IMR-90 (cell line): Measurements from ENCODE around the gene PSME2. TPM values are rescaled to one million over a fixed set of nuclear protein-coding genes. Genes with fewer than 3 reads are reported as not detected.

Experiments
- ATAC-seq: fragments of 200-7000 bp; cut with Tn5 transposase; 2 replicates; pipeline ENCODE4 v1.9.1; 2020; ENCODE audit warnings: low read depth, mild to moderate bottlenecking, moderate library complexity
- BruUV-seq: library from RNA; stranded (reverse); fragments of 400-500 nt; replicated peaks from 2 replicates; lab custom pipeline; 2021; lab: Mats Ljungman, UMichigan
- CTCF ChIA-PET: fragments of 300-600 bp; formaldehyde crosslinking; extraction: SDS; loops from one replicate; lab custom pipeline; 2021; ENCODE audit warnings: antibody characterized with exemption; lab: Yijun Ruan, JAX
- POLR2A ChIA-PET: fragments of 300-600 bp; sonication (Branson Sonifier 250); formaldehyde crosslinking; loops from one replicate; lab custom pipeline; 2022; ENCODE audit warnings: antibody characterized with exemption; ENCODE audit not compliant: unreplicated experiment; lab: Charles Lee
- DNase-seq: peaks from one replicate; pipeline ENCODE4 v3.0.0; 2013
- H2AFZ ChIP-seq: replicated peaks from 2 replicates; pipeline ENCODE3; 2013; ENCODE audit warnings: low read length, mild to moderate bottlenecking; ENCODE audit not compliant: poor library complexity
- H2AK5ac ChIP-seq: 2 replicates; pipeline ENCODE4 v1.6.1; 2013; ENCODE audit warnings: low read depth, low read length, inconsistent platforms
- H2AK9ac ChIP-seq: replicated peaks from 2 replicates; pipeline ENCODE3; 2013; ENCODE audit warnings: mild to moderate bottlenecking, low read depth, low read length, moderate library complexity; ENCODE audit not compliant: poor library complexity
- H2BK120ac ChIP-seq: 2 replicates; pipeline ENCODE4 v1.6.1; 2013; ENCODE audit warnings: low read depth, low read length, inconsistent platforms
- H2BK15ac ChIP-seq: 3 replicates; pipeline ENCODE4 v1.6.1; 2013; ENCODE audit warnings: low read depth, low read length, inconsistent platforms
- H2BK20ac ChIP-seq: 2 replicates; pipeline ENCODE4 v1.6.1; 2013; ENCODE audit warnings: low read depth, mild to moderate bottlenecking, inconsistent platforms, low read length, moderate library complexity
- H2BK5ac ChIP-seq: 2 replicates; pipeline ENCODE4 v1.6.1; 2013; ENCODE audit warnings: mild to moderate bottlenecking, low read depth, low read length, inconsistent platforms; ENCODE audit not compliant: poor library complexity, severe bottlenecking
- H3K14ac ChIP-seq: replicated peaks from 2 replicates; pipeline ENCODE4 v1.6.1; 2013; ENCODE audit warnings: low read depth, low read length, inconsistent platforms
- H3K18ac ChIP-seq: 2 replicates; pipeline ENCODE4 v1.6.1; 2013; ENCODE audit warnings: low read depth, low read length, control low read depth
- H3K23ac ChIP-seq: 2 replicates; pipeline ENCODE4 v1.6.1; 2013; ENCODE audit warnings: low read depth, low read length, inconsistent platforms
- H3K27ac ChIP-seq: 2 replicates; pipeline ENCODE4 v1.5.1; 2013; ENCODE audit warnings: mild to moderate bottlenecking, control low read depth, low read length; ENCODE audit not compliant: insufficient read depth
- H3K27me3 ChIP-seq: 2 replicates; pipeline ENCODE4 v1.6.1; 2013; ENCODE audit warnings: low read length; ENCODE audit not compliant: control insufficient read depth, insufficient read depth
- H3K36me3 ChIP-seq: 2 replicates; pipeline ENCODE4 v1.6.1; 2013; ENCODE audit warnings: low read length, mixed read lengths; ENCODE audit not compliant: control insufficient read depth, insufficient read depth
- H3K4ac ChIP-seq: 2 replicates; pipeline ENCODE4 v1.6.1; 2013; ENCODE audit warnings: low read depth, low read length, inconsistent platforms
- H3K4me1 ChIP-seq: 2 replicates; pipeline ENCODE4 v1.6.1; 2013; ENCODE audit warnings: low read length, mixed read lengths; ENCODE audit not compliant: control insufficient read depth, insufficient read depth
- H3K4me2 ChIP-seq: 2 replicates; pipeline ENCODE4 v1.6.1; 2013; ENCODE audit warnings: low read depth, mild to moderate bottlenecking, control low read depth, low read length, moderate library complexity
- H3K4me3 ChIP-seq: 2 replicates; pipeline ENCODE4 v1.5.1; 2013; ENCODE audit warnings: low read depth, mild to moderate bottlenecking, control low read depth, low read length, moderate library complexity; ENCODE audit not compliant: insufficient read depth
- H3K56ac ChIP-seq: 2 replicates; pipeline ENCODE4 v1.6.1; 2013; ENCODE audit warnings: low read length, inconsistent platforms; ENCODE audit not compliant: insufficient read depth; ENCODE audit errors: extremely low read depth
- H3K79me1 ChIP-seq, 2 experiments: 2 replicates each; pipeline ENCODE4 v1.6.1; 2013; ENCODE audit warnings: low read length in 2 of 2, inconsistent platforms in 1 of 2, low read depth in 1 of 2
- H3K9ac ChIP-seq: 2 replicates; pipeline ENCODE4 v1.6.1; 2013; ENCODE audit warnings: low read depth, low read length, control low read depth
- H3K9me1 ChIP-seq: 2 replicates; pipeline ENCODE4 v1.6.1; 2013; ENCODE audit warnings: low read length, inconsistent platforms; ENCODE audit not compliant: insufficient read depth
- H3K9me3 ChIP-seq: 2 replicates; pipeline ENCODE4 v1.6.1; 2013; ENCODE audit warnings: low read length; ENCODE audit not compliant: control insufficient read depth, insufficient read depth
- H4K20me1 ChIP-seq: 2 replicates; pipeline ENCODE4 v1.6.1; 2013; ENCODE audit warnings: low read length, inconsistent platforms; ENCODE audit not compliant: insufficient read depth
- H4K5ac ChIP-seq: 2 replicates; pipeline ENCODE4 v1.6.1; 2013; ENCODE audit warnings: mild to moderate bottlenecking, low read depth, low read length, control low read depth
- H4K8ac ChIP-seq, 2 experiments: 2 replicates each; pipeline ENCODE4 v1.6.1; 2013; ENCODE audit warnings: low read depth in 2 of 2, low read length in 2 of 2, control low read depth in 1 of 2, inconsistent platforms in 1 of 2
- H4K91ac ChIP-seq: 2 replicates; pipeline ENCODE4 v1.6.1; 2013; ENCODE audit warnings: low read depth, low read length, inconsistent platforms; ENCODE audit not compliant: insufficient read depth
- BHLHE40 ChIP-seq: fragments of 150-350 bp; IDR thresholded peaks from 2 replicates; pipeline ENCODE4 v1.6.1; 2016; ENCODE audit warnings: mild to moderate bottlenecking, low read depth, low read length
- CEBPB ChIP-seq: IDR thresholded peaks from 2 replicates; pipeline ENCODE4 v1.6.1; 2012; ENCODE audit warnings: low read depth, low read length, improper control_type of control experiment
- FOS ChIP-seq: fragments of 150-350 bp; IDR thresholded peaks from 2 replicates; pipeline ENCODE4 v1.6.1; 2016; ENCODE audit warnings: low read depth, low read length
- MAFK ChIP-seq: IDR thresholded peaks from 2 replicates; pipeline ENCODE4 v1.6.1; 2012; ENCODE audit warnings: low read depth, low read length, improper control_type of control experiment
- MAZ ChIP-seq: IDR thresholded peaks from 2 replicates; pipeline ENCODE4 v1.6.1; 2012; ENCODE audit warnings: low read depth, mild to moderate bottlenecking, low read length, improper control_type of control experiment, moderate library complexity, borderline replicate concordance
- NFE2L2 ChIP-seq: fragments of 150-350 bp; IDR thresholded peaks from 2 replicates; pipeline ENCODE4 v1.6.1; 2016; ENCODE audit warnings: low read depth, mild to moderate bottlenecking, low read length
- POLR2A ChIP-seq: IDR thresholded peaks from 2 replicates; pipeline ENCODE4 v1.6.1; 2012; ENCODE audit warnings: mild to moderate bottlenecking, low read depth, low read length
- RAD21 ChIP-seq: IDR thresholded peaks from 2 replicates; pipeline ENCODE4 v1.6.1; 2012; ENCODE audit warnings: low read length, improper control_type of control experiment
- RCOR1 ChIP-seq: IDR thresholded peaks from 2 replicates; pipeline ENCODE4 v1.6.1; 2012; ENCODE audit warnings: mild to moderate bottlenecking, low read length, improper control_type of control experiment; ENCODE audit not compliant: insufficient replicate concordance
- RFX5 ChIP-seq: IDR thresholded peaks from 2 replicates; pipeline ENCODE4 v1.8.0; 2012; ENCODE audit warnings: low read depth, mild to moderate bottlenecking, low read length, moderate library complexity
- WGBS, 2 experiments: methylation state at CpG; one replicate each; pipeline versions ENCODE4 v1.1.5 to v1.1.7; 2013; ENCODE audit warnings: missing lambda C conversion rate in 2 of 2; ENCODE audit not compliant: insufficient read length in 1 of 2; ENCODE audit errors: extremely low coverage in 2 of 2; 5-methylcytosine and 5-hydroxymethylcytosine counted together
- dilution Hi-C: fragments of 300-500 bp; cut with HindIII; formaldehyde crosslinking; loops from one replicate; pipeline ENCODE4 v1.14.3; 2018; ENCODE audit warnings: low sequenced_read_pairs; ENCODE audit not compliant: unreplicated experiment
- in situ Hi-C: fragments of 300-500 bp; cut with MboI; formaldehyde crosslinking; loops from 3 replicates; pipeline ENCODE4 v1.14.3; 2019; ENCODE audit warnings: low sequenced_read_pairs, inconsistent platforms, mixed read lengths
- intact Hi-C: fragments of 100-400 bp; cut with micrococcal nuclease; formaldehyde crosslinking; loops from 2 replicates; pipeline ENCODE4 v1.10.0; 2022
- polyA plus RNA-seq, 3 experiments: library from polyadenylated mRNA; depleted of rRNA; stranded (reverse); fragments of >200 nt; gene quantifications; 2 replicates each; pipeline ENCODE4 v1.2.3, GENCODE V29; 2012; ENCODE audit warnings: low replicate concordance in 1 of 3
- total RNA-seq: library from RNA; depleted of rRNA; stranded (reverse); fragments of >200 nt; gene quantifications from 2 replicates; pipeline ENCODE4 v1.2.3, GENCODE V29; 2012
- TF ChIP-seq, protein P1 (sequence below): conservative IDR thresholded peaks from 2 replicates; pipeline ENCODE4 v1.5.1; 2012; ENCODE audit warnings: mild to moderate bottlenecking, low read depth, low read length, improper control_type of control experiment
- TF ChIP-seq, protein P2 (sequence below): fragments of 150-350 bp; IDR thresholded peaks from 2 replicates; pipeline ENCODE4 v1.6.1; 2017; ENCODE audit warnings: mild to moderate bottlenecking, antibody characterized with exemption, low read length, low read depth
- TF ChIP-seq, protein P3 (sequence below): fragments of 150-350 bp; IDR thresholded peaks from 2 replicates; pipeline ENCODE4 v1.6.1; 2016; ENCODE audit warnings: low read depth, mild to moderate bottlenecking, low read length, moderate library complexity, borderline replicate concordance

The PSME2 gene
- total and polyA plus RNA-seq, 2 of the 4 experiments (the other 2 are of a cell fraction): 104 to 141 TPM

DNA sequence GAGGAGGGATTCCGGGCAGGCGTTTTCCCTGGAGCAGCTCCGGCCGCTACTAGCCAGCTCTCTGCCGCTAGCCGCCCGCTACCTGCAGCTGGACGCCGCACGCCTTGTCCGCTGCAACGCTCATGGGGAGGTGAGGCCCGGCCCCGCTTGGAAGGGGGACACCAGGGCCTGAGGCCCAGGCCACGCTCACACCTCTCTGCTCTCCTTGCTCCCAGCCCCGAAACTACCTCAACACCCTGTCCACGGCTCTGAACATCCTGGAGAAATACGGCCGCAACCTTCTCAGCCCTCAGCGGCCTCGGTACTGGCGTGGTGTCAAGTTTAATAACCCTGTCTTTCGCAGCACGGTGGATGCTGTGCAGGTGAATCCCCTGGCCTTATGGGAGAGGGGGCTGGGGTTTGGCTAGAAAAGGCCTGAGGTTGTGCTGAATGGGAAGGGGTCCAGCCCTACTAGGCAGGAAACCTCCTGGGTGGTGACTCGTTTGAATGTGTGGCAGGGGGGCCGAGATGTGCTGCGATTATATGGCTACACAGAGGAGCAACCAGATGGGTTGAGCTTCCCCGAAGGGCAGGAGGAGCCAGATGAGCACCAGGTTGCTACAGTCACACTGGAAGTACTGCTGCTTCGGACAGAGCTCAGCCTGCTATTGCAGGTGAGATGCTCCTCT is 1.5 kb upstream of the PSME2 start:
- H2BK20ac ChIP-seq: no peak overlapping the region
- dilution Hi-C loops: no loop called here
- no peak overlapping the region for H4K5ac ChIP-seq
- TF ChIP-seq RAD21 (no peak), RFX5 (no peak), RCOR1 (no peak), MAFK (no peak), CEBPB (no peak), BHLHE40 (no peak), FOS (no peak), NFE2L2 (no peak), MAZ (no peak), POLR2A (no peak)
- TF ChIP-seq, protein P1, sequence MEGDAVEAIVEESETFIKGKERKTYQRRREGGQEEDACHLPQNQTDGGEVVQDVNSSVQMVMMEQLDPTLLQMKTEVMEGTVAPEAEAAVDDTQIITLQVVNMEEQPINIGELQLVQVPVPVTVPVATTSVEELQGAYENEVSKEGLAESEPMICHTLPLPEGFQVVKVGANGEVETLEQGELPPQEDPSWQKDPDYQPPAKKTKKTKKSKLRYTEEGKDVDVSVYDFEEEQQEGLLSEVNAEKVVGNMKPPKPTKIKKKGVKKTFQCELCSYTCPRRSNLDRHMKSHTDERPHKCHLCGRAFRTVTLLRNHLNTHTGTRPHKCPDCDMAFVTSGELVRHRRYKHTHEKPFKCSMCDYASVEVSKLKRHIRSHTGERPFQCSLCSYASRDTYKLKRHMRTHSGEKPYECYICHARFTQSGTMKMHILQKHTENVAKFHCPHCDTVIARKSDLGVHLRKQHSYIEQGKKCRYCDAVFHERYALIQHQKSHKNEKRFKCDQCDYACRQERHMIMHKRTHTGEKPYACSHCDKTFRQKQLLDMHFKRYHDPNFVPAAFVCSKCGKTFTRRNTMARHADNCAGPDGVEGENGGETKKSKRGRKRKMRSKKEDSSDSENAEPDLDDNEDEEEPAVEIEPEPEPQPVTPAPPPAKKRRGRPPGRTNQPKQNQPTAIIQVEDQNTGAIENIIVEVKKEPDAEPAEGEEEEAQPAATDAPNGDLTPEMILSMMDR: no peak
- TF ChIP-seq, protein P2, sequence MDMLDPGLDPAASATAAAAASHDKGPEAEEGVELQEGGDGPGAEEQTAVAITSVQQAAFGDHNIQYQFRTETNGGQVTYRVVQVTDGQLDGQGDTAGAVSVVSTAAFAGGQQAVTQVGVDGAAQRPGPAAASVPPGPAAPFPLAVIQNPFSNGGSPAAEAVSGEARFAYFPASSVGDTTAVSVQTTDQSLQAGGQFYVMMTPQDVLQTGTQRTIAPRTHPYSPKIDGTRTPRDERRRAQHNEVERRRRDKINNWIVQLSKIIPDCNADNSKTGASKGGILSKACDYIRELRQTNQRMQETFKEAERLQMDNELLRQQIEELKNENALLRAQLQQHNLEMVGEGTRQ: no peak
- TF ChIP-seq, protein P3, sequence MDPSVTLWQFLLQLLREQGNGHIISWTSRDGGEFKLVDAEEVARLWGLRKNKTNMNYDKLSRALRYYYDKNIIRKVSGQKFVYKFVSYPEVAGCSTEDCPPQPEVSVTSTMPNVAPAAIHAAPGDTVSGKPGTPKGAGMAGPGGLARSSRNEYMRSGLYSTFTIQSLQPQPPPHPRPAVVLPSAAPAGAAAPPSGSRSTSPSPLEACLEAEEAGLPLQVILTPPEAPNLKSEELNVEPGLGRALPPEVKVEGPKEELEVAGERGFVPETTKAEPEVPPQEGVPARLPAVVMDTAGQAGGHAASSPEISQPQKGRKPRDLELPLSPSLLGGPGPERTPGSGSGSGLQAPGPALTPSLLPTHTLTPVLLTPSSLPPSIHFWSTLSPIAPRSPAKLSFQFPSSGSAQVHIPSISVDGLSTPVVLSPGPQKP: no peak
- H2AK9ac ChIP-seq: peak overlapping the region; percentile 88
- peaks cover 10% of the 10 kb centered on the region for H4K20me1 ChIP-seq
- DNase-seq (no peak), ATAC-seq (no peak)
- H3K4me2 ChIP-seq: peak overlapping the region; percentile 92
- no TSS peak for BruUV-seq
- H2AFZ ChIP-seq: peak overlapping the region; percentile 91
- peaks cover 9% of the 10 kb centered on the region for H3K4me1 ChIP-seq
- H2BK5ac ChIP-seq: peak overlapping the region; percentile 37
- POLR2A ChIA-PET: no interaction called here
- peak overlapping the region; percentile 73 for H3K4me3 ChIP-seq
- peak overlapping the region; percentile 50 to 76; a peak in 2 of 4 replicates for H4K8ac ChIP-seq
- H3K18ac ChIP-seq: no peak overlapping the region
- H3K23ac ChIP-seq: peak overlapping the region; percentile 52
- peaks cover 35 to 72% of the 10 kb centered on the region in 2 experiments for H3K79me1 ChIP-seq
- CTCF ChIA-PET: interaction anchor here (4.3 kb wide), 1 partner anchor 13 kb away, joined by 14 read pairs; the partner anchor contains the start of gene IRF9
- peaks cover 15% of the 10 kb centered on the region for H3K9me1 ChIP-seq
- H3K36me3 ChIP-seq: peaks cover 33% of the 10 kb centered on the region
- intact Hi-C loops: loop anchor here (2.0 kb wide), 1 partner anchor 149 kb away; no protein-coding TSS in a partner anchor
- peak overlapping the region; percentile 39; the same call in 1 of the 2 replicates for H3K14ac ChIP-seq
- H2AK5ac ChIP-seq: peak overlapping the region; percentile 82
- no peak overlapping the region for H2BK120ac ChIP-seq
- no peak overlapping the region for H2BK15ac ChIP-seq
- peak overlapping the region; percentile 96 for H3K9ac ChIP-seq
- no peak overlapping the region; the same call in 1 of the 2 replicates for H3K56ac ChIP-seq
- peak overlapping the region; percentile 53 for H3K4ac ChIP-seq
- in situ Hi-C loops: loop anchor here (25.0 kb wide), 2 partner anchors 836 to 1061 kb away; partner anchors contain the start of genes ACIN1, BCL2L2, C14orf119 and PABPN1
- H3K9me3 ChIP-seq: no peaks in the 10 kb centered on the region
- 3% methylated on average over 7 of the region's 29 CpGs; no CpG with 5 or more reads in 1 of the 2 experiments for WGBS, 2 experiments
- H3K27ac ChIP-seq: peak overlapping the region; percentile 66
- H4K91ac ChIP-seq: no peak overlapping the region
- no peaks in the 10 kb centered on the region for H3K27me3 ChIP-seq
